Hypothalamus (tissue), 51 donors: ENCODE results near the gene ELAVL2.

Experiments
- DNase-seq, 51 donors: peaks; one replicate each; lab custom pipeline; 2025; lab: John Stamatoyannopoulos, UW

The ELAVL2 gene

DNA sequence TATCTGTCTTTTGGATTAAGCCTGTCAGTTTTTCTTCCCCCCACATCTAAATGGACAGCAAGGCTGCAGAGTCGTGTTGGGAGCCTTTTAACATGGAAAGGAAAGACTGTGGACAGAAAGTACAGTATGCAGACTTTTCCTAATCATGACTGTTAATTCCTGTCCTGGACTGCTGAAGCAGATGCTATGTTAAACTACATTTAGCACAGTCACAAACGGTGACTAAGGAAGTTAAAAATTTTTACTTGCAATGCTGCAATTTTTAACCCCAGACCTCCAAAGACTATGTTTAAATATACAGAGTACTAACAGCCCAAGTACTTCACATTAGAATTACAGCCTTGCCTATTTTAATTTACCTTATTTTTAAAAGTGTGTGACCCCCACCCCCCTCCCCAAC, 51.8 kb downstream of the ELAVL2 start:
- no peak for DNase-seq

DNA sequence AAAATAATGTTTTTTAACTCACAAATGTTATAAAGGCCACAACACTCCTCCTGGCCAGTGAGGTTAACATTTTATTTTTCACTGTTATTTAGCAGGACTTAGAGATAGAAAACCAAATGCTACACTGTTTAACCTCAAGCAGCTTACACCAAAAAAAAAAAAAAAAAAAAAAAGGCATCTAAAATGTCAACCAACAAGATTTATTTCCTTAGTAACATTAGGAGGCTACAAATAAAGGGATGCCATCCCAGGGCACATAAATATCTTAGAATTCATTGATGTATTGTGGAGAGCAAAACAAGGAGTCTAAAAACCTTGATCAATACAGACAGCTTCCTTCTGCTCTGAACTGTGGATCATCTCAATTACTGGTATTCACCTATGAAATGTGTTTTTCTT, 53.7 kb downstream of the ELAVL2 start:
- DNase-seq, result no peak

DNA sequence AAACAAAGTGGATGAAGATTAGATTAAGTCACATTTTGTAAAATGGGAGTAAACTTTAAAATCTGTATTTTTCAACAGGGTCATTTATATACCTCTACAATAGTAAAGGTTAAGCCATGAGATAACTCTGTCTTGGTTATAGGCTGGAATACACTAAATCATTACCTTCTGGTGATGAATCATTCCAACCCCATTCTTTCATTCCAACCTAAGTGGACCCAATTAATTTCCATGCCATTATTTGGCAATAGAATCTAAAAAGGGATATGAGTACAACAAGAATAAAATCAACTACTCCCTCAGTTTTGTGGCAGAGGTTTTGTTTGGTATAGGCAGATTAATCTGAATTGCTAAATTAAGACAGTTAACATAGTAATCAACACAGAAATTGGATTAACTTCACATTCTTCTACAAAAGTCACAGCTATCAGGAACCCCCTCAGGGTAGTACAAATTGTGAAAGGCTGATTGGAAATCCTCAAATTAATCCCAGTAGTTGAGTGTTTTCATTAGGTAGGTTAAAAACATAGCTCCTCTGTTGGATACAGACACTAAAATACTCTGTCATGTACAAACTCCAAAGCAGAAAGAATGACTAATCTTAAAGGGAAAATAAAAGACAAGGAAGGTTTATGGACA, 54.2 kb downstream of the ELAVL2 start:
- DNase-seq, result no peak

DNA sequence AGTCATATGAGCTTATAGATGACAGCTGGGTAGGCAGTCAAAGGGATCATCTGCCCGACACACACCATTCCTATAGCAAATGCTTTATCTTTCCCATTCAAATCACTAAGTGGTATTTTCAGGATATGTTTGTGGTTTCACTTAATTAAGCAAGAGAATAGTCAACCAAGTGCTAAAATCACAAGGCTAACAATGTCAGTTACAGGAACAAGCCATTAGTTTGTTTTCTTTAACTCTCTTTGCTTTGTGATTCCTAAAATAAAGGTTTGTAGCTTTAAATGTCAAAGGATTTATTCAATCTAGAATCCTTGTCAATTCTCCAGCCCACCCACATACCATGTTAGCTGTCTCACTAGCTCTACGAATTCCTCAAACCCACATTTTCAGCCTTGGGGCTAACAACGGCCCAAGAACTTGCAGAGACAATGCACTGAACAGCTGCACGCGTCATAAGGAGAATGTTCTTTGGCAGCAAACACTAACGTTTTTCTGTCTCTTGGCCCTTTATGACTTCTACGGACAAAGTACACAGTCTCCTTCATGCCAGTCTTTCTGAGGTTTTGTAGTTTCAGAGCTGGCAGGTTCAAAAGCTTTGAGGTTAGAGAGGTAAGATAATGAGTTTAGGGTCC, 56.6 kb downstream of the ELAVL2 start:
- DNase-seq, result no peak

DNA sequence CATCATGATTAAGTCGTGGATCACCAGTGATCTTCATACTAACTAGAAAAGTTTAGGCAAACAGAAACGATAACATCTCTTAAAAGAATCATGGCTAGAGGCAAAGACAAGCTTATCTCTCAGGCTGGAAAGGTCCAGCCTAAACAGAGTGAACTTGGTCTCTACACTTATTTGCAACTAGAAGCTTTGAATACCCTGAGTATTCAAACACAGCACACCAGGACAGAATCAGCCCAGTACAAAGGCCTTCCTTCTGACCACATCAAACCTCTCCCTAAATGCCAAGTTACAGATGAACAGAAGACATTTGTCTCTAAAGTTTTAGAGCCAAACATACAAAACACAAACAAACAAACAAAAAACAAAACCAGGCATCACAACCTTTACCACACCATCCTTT, 57.2 kb downstream of the ELAVL2 start:
- DNase-seq, result no peak

DNA sequence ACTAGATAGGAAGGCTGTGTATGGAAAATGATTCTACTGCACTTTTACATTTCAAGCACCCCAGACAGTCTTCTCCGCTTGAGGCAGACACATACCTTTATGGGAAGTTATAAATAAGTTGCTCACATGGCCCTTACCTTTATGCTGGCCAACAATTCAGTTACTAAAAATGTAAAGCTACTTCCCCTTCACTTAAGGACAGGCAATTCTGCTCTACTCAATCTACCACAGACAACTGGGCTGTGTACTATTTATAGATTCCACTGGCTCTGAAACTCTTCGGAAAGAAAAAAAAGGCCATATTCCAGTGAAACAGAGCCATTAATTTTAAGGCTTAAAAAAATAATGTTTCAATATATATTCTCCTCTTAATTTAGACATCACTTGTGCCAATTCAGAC, 59.4 kb downstream of the ELAVL2 start:
- DNase-seq, result no peak

DNA sequence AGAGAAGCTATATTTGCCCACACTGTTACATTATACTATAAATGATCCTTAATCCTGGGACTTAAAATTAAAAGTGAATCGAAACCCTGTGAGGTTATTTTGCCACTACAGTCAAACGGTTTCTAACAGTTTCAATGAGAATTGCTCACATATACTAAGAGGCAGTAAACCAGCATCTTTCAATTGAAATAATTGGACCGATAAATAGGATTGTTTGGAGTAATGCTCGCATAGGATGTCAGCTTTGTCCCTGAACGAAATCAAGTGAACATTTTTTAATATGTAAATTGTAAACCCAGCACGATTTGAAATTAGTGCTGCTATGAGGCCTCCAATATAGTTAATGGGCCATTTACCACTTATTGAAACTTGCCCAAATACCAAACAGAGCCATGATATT, 60.5 kb downstream of the ELAVL2 start:
- DNase-seq, result no peak

DNA sequence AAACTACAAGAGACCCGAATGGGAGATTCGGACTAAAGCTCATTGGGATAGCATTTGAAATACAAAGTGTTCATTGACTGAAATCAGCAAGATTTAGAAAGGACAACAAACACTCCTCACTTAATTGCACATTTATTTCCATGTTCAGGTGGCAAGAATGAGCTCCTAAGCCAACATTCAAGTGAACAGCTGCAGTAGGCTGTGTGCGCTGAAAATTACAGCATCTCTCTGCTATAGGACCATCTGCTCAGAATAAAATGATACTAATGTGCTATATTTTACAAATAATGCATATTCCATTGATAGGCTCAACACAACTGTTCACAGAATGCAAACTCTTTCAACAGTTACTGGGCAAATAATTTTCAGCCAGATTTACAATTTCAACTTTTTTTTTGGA, 61.8 kb downstream of the ELAVL2 start:
- no peak for DNase-seq

DNA sequence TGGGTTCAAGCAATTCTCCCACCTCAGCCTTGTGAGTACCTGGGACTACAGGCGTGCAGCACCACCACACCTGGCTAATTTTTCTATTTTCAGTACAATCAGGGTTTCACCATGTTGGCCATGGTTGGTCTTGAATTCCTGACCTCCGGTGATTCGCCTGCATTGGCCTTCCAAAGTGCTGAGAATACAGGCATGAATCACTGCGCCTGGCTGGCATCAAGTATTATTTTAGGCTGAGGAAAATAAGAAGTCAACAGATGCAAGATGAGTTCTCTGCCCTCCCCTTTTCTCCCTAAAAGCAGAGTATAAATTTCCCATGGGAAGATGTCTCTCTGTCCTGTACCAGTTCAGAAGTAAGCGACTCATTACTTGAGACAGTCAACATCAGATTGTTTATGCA, 71.5 kb downstream of the ELAVL2 start:
- DNase-seq, result no peak

DNA sequence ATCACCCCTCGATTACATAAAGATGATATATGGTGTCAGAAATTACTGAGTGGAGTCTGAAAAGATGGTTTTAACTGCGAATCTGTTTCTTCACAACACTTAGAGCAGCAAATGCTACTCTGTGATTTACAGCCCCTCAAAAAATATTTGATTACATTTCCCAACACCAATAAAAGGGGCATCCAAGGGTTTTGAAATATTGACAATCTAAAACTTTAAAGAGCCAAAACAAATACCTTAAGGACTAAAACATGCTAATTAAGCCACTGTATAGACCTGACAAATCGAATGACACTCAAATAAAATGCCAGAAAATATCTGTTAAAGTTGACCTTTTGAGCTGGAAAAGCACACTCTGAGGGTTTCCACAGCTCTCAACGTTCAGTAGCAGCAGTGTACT, 73.2 kb downstream of the ELAVL2 start:
- no peak for DNase-seq

DNA sequence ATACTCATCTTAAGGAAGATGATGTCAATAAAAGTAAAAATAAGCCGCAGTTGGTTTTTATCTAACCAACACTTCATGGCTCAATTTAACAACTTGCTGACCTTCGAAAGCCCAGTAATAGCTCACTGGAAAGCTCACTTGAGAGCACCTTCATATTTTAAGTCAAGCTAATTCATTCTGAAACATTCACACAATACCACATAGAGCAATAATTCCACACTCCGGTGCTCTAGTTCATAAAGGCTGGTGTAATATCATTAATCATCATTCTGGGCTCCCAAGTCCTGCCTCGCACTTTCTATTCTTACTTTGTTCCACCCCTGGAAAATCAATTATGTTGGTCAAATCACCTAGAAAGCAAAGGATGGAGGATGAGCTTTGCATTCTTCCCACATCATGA, 74.4 kb downstream of the ELAVL2 start:
- DNase-seq, result no peak

DNA sequence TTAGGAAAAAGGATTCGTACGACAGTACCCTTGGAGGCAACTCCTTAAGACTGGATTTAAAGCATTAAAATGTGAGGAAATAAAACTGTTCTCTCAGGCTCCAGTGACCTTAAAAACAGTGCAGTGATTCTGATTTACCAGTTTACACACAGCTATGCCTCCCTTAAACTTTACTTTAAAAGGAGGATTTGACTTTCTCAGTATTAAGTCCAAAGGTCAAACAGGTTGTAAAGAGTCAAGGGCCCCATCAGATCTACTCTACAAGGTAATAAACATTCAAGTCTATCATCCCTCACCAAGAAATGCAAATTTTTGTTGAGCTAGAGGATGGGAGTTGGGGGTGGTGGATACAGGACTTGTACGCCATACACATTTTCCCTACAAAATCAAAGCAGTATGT, 75.2 kb downstream of the ELAVL2 start:
- DNase-seq, result no peak

DNA sequence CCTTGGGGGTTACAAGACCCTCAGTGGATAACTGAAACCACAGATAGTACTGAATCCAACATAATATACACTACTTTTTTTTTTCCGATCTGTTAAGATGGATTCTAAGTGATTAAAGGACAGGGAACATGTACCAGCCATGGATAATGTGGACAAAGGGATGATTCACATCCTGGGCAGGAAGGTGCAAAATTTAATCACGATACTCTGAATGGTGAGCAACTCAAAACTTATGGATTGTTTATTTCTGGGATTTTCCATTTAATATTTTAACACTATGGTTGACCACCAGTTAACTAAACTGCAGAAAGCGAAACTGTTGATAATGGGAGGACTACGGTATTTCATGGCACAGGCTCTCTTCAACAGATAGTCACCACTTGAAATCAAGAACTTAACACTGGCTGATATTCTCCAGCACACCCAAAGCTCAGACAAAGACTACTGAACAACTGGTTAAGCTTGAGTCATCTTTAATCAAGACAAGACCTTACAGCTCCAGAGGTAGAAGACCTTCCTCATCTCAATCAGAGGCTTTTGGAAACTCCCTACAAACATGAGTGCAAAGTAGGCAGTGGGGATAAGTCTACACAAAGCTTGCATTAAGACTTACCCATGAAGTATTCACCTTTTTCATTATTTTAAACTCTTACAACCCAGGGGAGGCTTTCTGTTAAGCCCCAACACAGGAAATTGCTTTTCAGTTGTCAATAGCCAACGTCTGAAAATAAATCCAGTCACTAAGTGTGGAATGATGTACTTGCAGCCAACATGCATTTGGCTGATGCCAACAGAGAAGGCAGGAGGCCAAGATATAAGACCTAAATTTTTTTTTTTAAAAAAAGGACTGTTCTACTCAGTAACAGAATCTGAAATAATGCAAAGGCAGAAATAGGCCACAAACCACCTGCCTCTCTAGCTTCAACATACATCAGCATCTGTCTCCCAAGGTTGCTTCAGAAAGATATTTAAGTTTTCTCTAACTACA, 78.7 kb downstream of the ELAVL2 start:
- DNase-seq, result no peak

DNA sequence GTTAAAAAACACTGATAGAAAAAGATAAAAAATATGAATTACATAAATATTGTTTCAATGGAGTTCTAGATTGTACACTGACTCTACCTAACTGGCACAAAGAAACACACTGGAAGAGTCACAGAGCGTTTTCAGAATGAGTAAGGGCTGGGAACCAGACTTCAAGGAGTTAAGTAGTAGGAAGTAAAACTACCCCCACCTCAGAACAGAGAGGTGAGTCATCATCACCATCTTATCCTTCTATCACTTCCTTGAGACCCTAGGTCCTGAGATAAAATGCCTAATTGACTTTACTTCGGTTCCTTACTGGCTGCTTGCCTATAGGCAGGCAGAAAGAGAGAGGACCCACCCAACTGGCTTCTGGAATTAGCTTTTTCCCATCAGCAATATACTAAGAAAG, 79.7 kb downstream of the ELAVL2 start:
- no peak for DNase-seq

DNA sequence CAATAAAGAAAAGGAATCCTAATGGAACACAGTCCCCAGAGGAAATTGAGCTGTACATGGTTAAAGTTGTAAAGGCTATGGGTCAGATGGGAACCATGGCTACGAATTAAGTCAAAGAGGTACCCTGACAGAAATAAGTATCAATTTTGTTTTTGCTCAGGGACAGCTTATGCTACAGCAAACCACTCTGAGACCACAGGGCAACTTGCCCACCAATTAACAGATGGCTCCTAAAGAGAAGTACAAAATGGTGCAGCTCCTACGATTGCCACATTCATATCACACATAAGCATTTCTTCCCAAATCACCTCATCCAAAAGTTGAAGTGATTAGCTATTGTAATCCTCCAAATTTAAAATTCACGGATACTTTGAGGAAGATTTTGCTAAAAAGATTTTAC, 83.0 kb downstream of the ELAVL2 start:
- DNase-seq, result no peak

DNA sequence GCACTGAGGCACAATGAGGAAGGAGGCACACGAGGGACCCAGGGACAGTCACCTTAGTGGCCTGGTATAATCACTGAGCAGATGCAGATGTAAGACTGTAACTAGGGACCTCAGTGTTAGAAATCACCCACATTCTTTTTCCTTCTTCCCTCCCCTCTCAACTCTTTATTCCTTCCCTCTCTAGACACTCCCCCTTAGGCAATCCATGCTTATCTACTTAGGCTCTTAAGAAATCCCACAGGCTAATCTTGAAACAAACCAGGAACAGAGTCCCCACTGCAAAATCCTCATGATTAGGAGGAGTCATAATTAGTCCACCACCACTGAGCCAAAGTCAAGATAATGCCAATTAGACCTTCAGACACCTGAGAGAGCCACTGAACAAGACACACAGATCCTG, 84.7 kb downstream of the ELAVL2 start:
- no peak for DNase-seq

DNA sequence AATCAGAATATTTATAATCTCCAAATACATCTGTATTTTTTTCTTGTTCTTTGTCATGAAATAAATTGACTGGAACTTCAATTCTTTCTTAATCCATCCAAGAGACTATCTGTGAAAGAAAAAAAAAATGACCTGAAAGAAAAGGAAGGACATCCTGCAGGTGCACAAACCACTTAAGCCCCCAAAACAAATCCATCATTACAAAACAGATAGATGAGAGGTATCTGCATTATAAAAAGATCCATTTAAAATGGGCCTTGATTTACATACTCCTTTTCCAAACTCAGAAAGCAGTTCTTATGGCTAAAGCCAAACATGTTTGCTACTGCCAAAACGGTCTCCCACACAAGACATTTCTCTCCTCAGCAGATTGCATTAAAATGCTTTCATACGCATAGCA, 85.5 kb downstream of the ELAVL2 start:
- no peak for DNase-seq

DNA sequence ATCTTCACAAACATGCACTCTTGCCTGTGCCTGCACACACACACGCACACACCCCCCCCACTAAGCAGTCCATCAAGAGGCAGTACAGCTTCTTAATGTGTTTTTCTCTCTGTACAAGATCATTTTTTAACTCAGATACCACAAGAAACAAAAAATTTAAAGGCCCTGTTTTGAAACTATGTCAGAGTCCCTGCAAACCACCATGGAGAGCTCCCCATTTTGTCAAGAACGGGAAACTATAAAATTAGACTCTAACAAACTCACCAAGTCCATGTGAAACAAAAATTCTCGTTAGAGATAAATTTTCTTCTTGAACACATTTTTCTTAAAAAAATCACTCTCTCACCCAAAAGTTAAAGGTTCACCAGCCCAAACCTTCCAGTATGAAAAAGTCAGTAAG, 86.3 kb downstream of the ELAVL2 start:
- no peak for DNase-seq

DNA sequence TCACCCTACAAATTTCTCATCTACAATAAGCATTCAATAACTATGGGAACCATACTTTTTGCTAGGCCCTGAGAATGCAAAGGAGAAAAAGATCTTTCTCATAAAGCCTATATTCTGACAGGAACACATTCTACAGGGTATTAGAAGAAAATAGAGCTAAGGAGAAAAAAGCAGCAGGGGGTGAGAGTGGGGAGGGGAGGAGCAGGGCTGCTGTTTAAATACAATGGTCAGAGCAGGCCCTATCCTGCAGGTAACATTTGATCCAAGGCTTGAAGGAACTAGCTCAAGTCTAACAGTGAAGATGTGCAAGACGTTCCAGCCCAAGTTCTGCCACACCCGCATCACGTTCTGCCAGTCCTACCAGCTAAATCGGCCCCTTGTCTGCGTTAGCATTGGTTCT, 89.7 kb downstream of the ELAVL2 start:
- no peak for DNase-seq

DNA sequence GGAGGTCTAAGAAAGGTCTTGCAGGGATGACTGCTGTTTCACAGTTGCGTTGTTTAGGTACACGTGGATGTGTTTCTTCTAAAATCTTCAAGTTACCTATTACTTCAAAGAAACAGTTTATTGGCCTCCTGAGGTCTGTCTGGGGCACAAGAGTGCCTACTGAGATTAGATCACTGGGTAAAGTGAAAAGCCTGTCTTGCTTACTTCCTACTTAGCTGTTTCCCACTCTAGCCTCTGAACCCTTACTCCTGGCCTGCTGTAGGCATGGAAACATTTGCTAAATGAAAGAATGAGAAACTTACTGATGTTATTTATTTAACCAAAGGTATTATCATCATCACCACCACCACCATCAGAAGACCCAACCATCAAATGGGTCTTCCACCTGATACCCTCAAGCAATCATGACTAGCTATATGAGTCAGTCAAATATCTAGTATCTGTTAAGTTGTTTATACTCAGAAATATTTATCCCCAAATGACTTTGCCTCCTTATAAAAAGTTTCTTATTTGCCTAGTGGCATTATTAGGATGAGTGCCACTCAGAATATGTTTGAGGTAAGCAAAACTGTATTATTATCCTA, 92.5 kb downstream of the ELAVL2 start:
- DNase-seq, result no peak

DNA sequence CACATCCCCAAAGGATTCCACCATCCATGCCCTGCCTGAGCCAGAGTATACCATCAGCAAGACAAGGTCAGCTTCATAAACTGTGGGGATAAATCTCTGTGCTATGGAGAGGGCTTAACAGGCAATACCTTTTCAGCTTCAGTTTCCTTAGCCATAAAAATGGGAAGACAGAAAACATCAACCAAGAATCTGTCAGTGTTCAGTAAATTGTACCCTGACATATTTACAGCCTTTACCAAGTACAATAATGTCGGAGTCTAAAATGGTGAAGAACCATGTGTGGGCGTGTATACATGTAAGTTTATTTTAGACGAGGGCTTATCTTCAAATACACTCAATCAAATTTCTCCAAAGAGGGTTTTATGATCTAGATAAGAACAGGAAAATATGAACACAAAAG, 94.7 kb downstream of the ELAVL2 start:
- DNase-seq, result no peak
